Panc1 (cell line): Measurements from ENCODE around the gene PCDHGA6.
A peak's percentile ranks its signal among the peaks of the same experiment; 100 is the strongest.

Source experiments
- CTCF ChIP-seq: fragments of 450-650 bp; IDR thresholded peaks from 2 replicates; pipeline ENCODE4 v1.5.1; 2017; ENCODE audit warnings: mild to moderate bottlenecking
- POLR2AphosphoS5 ChIP-seq: IDR thresholded peaks from 2 replicates; pipeline ENCODE4 v1.6.1; 2012; ENCODE audit warnings: mild to moderate bottlenecking, low read depth, low read length, moderate library complexity

GRCh38 chr5:141349917-141350619, 23.6 kb upstream of the PCDHGA6 start, which contains the start of gene PCDHGB1:
- TF ChIP-seq CTCF, result peak; percentile 81
- no peak for TF ChIP-seq POLR2AphosphoS5
